Skeletal muscle satellite cell (primary cell): ENCODE data around the gene PPM1G.
"Not testable (repeated sequence)": the region's sequence is repeated elsewhere in the genome, so short reads cannot be mapped to it uniquely, and the experiment has no call there.

Experiments used
- H3K27me3 ChIP-seq: 2 replicates; pipeline ENCODE4 v1.7.0; 2013; ENCODE audit warnings: low read length; ENCODE audit not compliant: control insufficient read depth, insufficient read depth
- H3K36me3 ChIP-seq: 2 replicates; pipeline ENCODE4 v1.7.0; 2013; ENCODE audit warnings: mild to moderate bottlenecking, control low read depth, low read length; ENCODE audit not compliant: insufficient read depth
- H3K4me1 ChIP-seq: 2 replicates; pipeline ENCODE4 v1.7.0; 2013; ENCODE audit warnings: low read length; ENCODE audit not compliant: control insufficient read depth, insufficient read depth
- H3K4me2 ChIP-seq: 2 replicates; pipeline ENCODE4 v1.7.0; 2013; ENCODE audit warnings: mild to moderate bottlenecking, low read length
- H3K4me3 ChIP-seq: 2 replicates; pipeline ENCODE4 v1.7.0; 2013; ENCODE audit warnings: low read length
- H3K9ac ChIP-seq: 2 replicates; pipeline ENCODE4 v1.7.0; 2013; ENCODE audit warnings: mild to moderate bottlenecking, low read depth, low read length, moderate library complexity
- H3K9me3 ChIP-seq: replicated peaks from 2 replicates; pipeline ENCODE4 v1.7.0; 2013; ENCODE audit warnings: mild to moderate bottlenecking, control low read depth, low read length

The PPM1G gene

DNA sequence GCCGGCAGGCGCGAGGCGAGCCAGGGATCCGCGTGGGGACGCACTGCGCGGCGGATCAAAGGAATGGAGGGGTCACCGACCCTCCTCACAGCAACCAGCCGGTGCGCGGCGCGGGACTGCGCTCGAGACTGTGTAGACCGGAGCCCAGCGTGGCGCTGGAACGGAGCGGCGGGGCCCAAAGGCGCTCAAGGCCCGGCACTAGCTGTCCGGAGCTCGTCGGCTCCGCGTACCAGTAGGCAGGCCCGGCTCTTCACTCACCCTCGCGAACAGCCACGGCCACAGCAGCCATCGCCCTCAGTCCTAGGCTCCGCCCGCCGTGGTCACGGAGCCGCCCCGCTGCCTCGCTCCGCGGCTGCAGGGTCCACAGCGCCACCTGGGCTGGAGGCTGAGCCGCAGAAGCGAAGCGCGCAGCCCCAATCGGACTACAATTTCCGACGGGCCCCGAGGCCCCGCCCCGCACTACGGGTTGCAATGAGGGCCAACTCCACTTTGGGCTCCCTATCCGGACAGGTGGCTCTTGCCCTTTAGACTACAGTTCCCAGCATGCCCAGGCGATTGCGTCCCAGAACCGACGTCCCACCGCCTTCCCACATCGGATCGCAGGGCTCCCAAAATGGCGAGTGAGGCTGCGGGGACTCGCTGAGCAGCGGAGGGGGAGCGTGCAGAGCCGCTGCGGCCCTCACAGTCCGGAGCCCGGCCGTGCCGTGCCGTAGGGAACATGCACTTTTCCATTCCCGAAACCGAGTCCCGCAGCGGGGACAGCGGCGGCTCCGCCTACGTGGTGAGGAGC is 39.2 kb downstream of the PPM1G start, which contains the start of the genes EIF2B4 and SNX17:
Gene EIF2B4 (minus strand): TSS at position 313 of the 790 bp plus-strand sequence. CDS start 24 bp downstream, at position 289.
Gene SNX17 (plus strand): TSS at position 591 of the 790 bp plus-strand sequence. CDS start 128 bp downstream, at position 719.
- H3K27me3 ChIP-seq: no peaks in the 10 kb centered on the region
- H3K4me1 ChIP-seq: peaks cover 20% of the 10 kb centered on the region
- H3K36me3 ChIP-seq: peaks cover 63% of the 10 kb centered on the region
- no peaks in the 10 kb centered on the region for H3K9me3 ChIP-seq
- peak within 1 kb of the TSS; percentile 98 for H3K9ac ChIP-seq
- H3K4me3 ChIP-seq: peak within 1 kb of the TSS; percentile 94
- H3K4me2 ChIP-seq: peak within 1 kb of the TSS; percentile 94

DNA sequence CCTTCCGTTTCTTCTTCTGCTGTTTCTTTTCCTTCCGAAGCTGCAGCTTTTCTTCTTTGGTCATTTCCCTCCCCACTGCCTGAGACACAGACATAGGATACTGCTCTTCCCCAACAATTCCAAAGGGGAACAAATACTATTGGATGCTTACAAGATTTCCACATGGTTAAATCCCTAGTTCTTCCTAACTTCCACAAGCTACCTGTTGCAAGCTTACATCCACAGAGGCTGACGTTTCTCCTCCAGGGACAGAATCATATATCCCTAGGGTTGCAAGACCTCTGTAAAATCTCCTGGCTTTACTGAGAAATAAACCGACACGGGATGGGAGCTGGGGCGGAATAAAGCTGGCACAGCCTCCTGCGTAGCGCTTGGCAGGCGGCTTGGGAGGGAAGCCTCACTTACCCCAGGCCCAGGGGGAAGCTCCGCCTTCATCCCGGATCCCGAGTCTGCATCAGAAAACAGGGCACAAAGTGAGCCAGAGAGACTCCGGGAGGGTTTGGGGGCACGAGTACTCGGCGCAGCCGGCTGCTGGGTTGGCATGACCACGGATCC is 39.8 kb downstream of the PPM1G start:
- Histone ChIP-seq H3K9ac (peak overlapping the region; percentile 95), H3K4me1 (peaks cover 20% of the 10 kb centered on the region), H3K36me3 (peaks cover 59% of the 10 kb centered on the region)

DNA sequence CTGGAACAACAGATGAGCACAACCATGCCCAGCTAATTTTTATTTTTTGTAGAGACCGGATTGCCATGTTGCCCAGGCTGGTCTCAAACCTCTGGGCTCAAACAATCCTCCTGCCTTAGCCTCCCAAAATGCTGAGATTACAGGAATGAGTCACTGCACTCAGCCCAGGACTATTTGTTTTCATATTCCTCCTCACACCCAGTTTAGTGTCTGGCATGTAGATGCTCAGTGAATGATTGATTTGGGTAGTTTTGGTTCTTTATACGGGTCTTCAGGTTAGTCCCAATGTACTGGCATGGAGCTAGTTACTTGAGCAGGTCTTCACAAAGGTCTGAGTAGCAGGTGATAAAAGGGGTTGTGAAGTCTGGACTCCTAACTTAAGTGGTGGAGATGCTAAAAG is 45.5 kb downstream of the PPM1G start:
- Histone ChIP-seq H3K4me2 (no peak overlapping the region), H3K36me3 (peaks cover 48% of the 10 kb centered on the region), H3K9me3 (no peaks in the 10 kb centered on the region), H3K27me3 (no peaks in the 10 kb centered on the region), H3K4me1 (peaks cover 5% of the 10 kb centered on the region), H3K9ac (no peak overlapping the region), H3K4me3 (no peak overlapping the region)

More for the DNA sequence above, 39.8 kb downstream of the PPM1G start:
- peak overlapping the region; percentile 90 for H3K4me2 ChIP-seq
- H3K27me3 ChIP-seq: no peaks in the 10 kb centered on the region
- no peaks in the 10 kb centered on the region for H3K9me3 ChIP-seq
- H3K4me3 ChIP-seq: peak overlapping the region; percentile 94

DNA sequence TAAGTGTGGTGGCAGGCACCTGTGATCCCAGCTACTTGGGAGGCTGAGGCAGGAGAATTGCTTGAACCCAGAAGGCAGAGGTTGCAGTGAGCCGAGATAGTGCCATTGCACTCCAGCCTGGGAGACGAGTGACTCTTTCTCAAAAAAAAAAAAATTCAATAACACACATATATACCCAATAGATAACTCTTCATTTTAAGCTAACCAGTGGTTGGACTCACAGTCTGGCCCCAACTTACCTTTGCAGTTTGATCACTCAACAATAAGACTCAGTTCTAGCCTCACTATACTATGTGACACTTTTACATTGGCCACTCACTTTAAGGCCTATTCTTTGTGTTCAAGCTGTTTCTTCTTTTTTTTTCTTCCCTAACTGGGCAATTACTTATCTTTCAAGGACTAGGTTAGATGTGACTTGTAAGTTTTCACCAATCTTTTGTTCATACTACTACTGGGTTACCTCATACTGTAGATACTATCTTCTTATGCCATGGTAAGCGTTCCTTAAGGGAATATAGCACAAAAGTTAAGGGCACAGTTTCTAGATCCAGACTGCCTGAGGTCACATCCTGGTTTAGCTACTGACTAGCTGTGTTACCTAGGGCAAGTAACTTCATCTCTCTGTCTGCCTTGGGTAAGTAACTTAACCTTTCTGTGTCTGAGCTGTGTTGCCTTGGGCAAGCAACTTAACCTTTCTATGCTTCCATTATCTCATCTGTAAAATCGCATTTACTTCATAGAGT is 46.5 kb downstream of the PPM1G start:
- H3K9me3 ChIP-seq: no peaks in the 10 kb centered on the region
- H3K4me3 ChIP-seq: no peak overlapping the region
- peaks cover 5% of the 10 kb centered on the region for H3K4me1 ChIP-seq
- no peaks in the 10 kb centered on the region for H3K27me3 ChIP-seq
- no peak overlapping the region for H3K9ac ChIP-seq
- H3K4me2 ChIP-seq: no peak overlapping the region
- peaks cover 38% of the 10 kb centered on the region for H3K36me3 ChIP-seq

DNA sequence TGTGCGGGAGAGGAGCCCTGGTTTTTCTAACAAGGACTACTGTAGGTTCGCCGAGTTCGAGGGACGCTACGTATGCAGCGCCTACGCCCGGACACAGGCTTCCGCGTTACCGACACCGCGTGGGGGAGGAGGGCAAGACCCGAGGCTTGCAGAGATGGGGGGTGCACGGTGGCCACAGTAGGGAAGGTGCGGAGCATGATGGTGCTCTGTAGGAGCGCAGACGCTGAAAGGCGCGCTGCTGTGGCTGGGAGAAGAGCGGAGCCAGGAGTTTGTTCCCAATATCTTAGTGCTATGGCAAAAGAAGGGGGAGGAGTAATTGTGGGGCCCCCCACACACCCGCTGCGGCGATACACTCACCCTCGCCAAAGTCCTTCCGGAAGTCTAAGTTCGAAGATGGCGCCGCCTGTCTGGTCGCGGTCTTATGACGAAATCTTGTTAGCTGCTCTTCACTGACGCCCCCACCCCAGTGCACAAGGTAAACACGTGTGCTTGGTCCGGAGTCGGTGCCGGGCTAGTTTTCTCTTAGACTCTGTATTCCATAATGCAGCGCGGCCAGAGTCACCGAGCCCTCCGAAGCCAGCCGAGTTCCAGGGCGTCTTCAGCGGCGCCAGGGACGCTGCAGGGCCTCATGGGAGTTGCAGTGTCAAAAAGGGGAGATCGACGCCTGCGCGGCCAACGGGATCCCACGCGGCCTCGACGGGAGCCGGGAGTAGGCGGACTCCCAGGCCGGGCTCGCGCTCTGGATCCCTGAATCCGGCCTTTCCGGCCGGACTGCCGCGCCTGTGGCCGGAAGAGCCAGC is 52.8 kb downstream of the PPM1G start, which contains the start of gene GTF3C2:
Gene GTF3C2 (minus strand): TSS at position 383 of the 800 bp plus-strand sequence. CDS start 13,210 bp downstream, outside the sequence.
- Histone ChIP-seq H3K9me3 (no peaks in the 10 kb centered on the region), H3K36me3 (no peaks in the 10 kb centered on the region), H3K27me3 (no peaks in the 10 kb centered on the region), H3K4me3 (peak within 1 kb of the TSS; percentile 88), H3K4me1 (peaks cover 32% of the 10 kb centered on the region), H3K4me2 (peak within 1 kb of the TSS; percentile 85), H3K9ac (peak within 1 kb of the TSS; percentile 93)

DNA sequence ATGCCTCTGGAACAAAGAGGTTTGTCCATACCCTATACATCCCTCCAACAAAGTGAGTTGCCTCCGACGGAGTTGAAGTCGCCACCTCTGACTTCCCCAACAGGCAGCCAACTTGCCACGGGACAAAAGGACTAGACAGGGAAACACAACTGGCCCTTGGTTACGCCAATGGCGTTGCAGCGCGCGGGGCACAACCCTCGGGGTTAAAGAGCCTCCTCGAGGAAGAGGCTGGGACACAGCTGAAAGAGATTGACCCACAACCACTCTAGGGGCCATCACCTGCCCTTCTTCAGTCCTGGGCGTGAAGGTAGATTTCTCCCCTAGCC is 53.4 kb downstream of the PPM1G start:
- Histone ChIP-seq H3K4me3 (peak overlapping the region; percentile 88), H3K4me1 (peaks cover 32% of the 10 kb centered on the region), H3K9me3 (no peaks in the 10 kb centered on the region), H3K36me3 (no peaks in the 10 kb centered on the region), H3K4me2 (peak overlapping the region; percentile 85), H3K27me3 (no peaks in the 10 kb centered on the region), H3K9ac (peak overlapping the region; percentile 93)

DNA sequence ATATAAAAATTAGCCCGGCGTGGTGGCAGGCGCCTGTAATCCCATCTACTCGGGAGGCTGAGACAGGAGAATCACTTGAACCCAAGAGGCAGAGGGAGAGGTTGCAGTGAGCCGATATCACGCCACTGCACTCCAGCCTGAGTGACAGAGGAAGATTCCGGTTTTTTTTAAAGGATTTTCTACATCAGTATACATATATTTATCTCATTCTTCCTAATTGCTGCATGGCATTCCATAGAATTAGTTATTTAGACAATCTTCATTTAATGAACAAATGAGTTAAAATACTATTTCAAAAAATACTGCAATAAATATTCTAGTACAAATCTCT is 54.8 kb downstream of the PPM1G start:
- Histone ChIP-seq H3K36me3 (no peaks in the 10 kb centered on the region), H3K4me3 (no peak overlapping the region), H3K4me2 (peak overlapping the region; percentile 72), H3K27me3 (no peaks in the 10 kb centered on the region), H3K9ac (peak overlapping the region; percentile 44), H3K4me1 (peaks cover 32% of the 10 kb centered on the region), H3K9me3 (no peaks in the 10 kb centered on the region)

DNA sequence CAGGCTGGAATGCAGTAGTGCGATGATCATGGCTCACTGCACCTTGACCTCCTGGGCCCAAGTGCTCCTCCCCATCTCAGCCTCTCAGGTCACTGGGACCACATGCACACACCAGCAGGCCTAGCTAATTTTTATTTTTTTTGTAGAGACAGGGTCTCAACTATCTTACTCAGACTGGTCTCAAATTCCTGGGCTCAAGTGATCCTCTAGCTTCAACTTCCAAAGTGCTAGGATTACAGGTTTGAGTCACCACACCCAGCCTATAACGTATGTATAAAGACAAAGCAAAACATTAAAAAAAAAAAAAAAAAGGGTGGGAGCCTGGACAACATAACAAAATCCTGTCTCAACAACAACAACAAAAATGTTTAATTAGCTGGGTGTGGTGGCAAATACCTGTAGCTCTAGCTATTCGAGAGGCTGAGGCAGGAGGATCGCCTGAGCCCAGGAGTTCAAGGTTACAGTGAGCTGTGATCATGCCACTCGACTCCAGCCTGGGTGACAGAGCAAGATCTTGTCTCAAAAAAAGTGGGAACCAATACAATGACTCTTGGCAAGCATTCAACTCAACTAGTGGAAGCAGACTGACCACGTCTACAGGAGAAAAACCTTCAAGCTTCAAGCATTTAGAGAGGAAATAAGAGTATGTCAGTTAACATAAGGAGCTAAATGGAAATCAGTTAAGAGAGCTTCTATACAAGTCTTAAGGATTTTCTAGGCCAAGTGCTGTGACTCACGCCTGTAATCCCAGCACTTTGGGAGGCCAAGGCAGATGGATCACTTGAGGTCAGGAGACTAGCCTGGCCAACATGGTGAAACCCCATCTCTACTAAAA is 55.4 kb downstream of the PPM1G start:
- no peaks in the 10 kb centered on the region for H3K27me3 ChIP-seq
- no peaks in the 10 kb centered on the region for H3K9me3 ChIP-seq
- peak overlapping the region; percentile 44 for H3K9ac ChIP-seq
- H3K36me3 ChIP-seq: no peaks in the 10 kb centered on the region
- peak overlapping the region; percentile 20 for H3K4me3 ChIP-seq
- H3K4me1 ChIP-seq: peaks cover 32% of the 10 kb centered on the region
- peak overlapping the region; percentile 72 for H3K4me2 ChIP-seq

DNA sequence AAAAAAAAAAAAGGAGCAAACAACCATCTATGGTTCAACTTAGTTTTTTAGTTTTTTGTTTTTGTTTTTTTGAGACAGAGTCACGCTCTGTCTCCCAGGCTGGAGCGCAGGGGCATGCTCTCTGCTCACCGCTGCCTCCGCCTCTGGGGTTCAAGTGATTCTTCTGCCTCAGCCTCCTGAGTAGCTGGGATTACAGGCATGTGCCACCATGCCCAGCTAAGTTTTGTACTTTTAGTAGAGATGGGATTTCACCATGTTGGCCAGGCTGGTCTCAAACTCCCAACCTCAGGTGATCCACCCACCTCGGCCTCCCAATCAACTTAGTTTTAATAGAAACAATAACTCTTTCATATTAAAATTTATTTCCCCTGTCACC is 56.0 kb downstream of the PPM1G start:
- H3K9me3 ChIP-seq, H3K36me3 ChIP-seq, H3K27me3 ChIP-seq, H3K9ac ChIP-seq, H3K4me3 ChIP-seq: not testable (repeated sequence)
- Histone ChIP-seq H3K4me2 (peak overlapping the region; percentile 72), H3K4me1 (peaks cover 32% of the 10 kb centered on the region)

DNA sequence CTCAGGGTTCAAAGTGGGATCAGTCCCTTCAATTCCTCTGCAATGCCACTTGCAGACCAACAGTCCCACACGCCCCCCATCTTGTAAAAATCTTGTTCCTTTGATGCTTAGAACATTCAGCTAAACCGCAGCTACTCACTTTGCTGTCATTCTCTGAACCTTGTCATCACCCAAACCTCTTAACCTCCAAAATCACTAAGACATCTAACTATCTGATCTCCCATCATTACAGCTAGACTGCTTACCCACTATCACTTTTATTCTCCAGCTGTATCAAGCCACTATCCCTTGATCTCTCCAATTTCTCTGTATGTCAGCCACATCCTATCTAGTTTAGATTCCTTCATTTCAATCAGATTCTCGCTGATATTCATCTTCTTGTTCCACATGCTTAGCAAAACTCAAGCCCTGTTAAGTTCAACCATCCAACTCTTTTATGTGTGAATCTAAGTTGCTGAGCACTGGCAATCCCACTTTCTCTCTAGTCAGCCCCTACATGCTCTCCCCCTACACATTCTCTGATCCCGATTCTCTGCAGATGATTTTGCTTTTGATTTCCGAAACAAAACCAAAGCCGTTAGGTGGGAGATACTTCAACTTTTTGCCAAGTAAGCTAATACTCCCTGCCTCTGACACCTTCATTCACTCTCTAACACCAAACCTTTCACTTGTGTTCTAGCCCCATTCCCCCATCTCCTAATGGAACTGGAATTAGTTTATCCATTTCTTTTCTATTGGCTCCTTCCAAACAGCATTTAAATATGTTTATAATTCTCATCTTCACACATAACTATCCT is 57.4 kb downstream of the PPM1G start:
- Histone ChIP-seq H3K9ac (no peak overlapping the region), H3K4me2 (no peak overlapping the region), H3K4me1 (peaks cover 28% of the 10 kb centered on the region), H3K4me3 (no peak overlapping the region), H3K27me3 (no peaks in the 10 kb centered on the region), H3K36me3 (no peaks in the 10 kb centered on the region), H3K9me3 (no peaks in the 10 kb centered on the region)
